ENCODE measurements around the gene VWA3B.

Gene VWA3B

DNA sequence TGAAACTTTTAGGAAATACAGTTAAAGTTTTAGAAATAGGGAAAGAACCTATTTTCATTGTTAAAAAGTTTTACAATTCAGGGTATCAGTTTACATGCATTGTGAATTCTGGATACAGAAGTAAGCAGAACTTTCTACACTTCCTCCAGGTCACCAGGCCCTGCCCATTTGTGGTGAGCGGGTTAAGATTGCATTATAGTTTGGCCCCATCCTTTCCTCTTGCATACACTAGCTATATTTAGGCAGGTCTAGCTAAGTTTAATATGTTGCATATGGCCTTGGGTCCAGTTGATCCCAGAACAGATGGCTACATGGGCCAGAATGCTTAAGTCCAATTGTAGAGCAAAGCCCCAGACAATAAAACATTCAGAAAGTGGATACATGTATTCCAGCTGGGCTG, 4.8 kb downstream of the VWA3B start:
- no peak for DNase-seq (ENCODE audit: low spot score)
- no peak overlapping the region for H3K4me3 ChIP-seq (ENCODE audit: low read length in 2 of 2)
- H3K27me3 ChIP-seq (ENCODE audit: control insufficient read depth in 3 of 3, insufficient read depth in 3 of 3, low read depth in 1 of 3, low read length in 3 of 3): peaks cover 5 to 24% (median 14%) of the 10 kb centered on the region in 3 experiments

DNA sequence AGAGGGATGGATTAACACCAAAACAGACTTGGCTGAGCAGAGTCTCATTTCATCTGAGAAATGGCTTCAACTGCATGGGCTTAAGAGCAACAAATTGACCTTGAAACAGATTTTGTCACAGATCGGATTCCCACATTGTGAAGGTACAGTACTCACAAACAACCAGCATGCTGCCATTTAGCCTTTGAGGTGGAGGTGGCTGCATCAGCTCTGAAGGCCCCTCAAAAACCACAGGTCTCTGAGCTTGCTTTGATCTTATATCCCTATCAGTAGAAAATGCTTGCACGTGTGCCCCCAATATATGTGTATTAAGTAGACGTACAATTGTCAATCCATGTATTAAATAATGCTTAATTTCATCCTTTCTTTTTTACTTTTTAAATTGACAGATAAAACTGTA, 6.2 kb downstream of the VWA3B start:
- Histone ChIP-seq H3K18ac (ENCODE audit: low read length) (no peak overlapping the region), H3K4me2 (ENCODE audit: insufficient read depth, low read length, poor library complexity, severe bottlenecking) (no peak overlapping the region), H3K27ac (replicated peaks; ENCODE audit: low read length) (no peak overlapping the region), H2BK5ac (ENCODE audit: low read length) (no peak overlapping the region), H3K4me1 (ENCODE audit: control insufficient read depth in 2 of 2, insufficient read depth in 1 of 2, low read depth in 1 of 2, low read length in 2 of 2) (no peaks in the 10 kb centered on the region), H3K9me3 (replicated peaks in 1 of 2; ENCODE audit: control insufficient read depth in 2 of 2, insufficient read depth in 1 of 2, low read depth in 1 of 2, low read length in 2 of 2) (no peaks in the 10 kb centered on the region), H2AFZ (ENCODE audit: low read length) (no peak overlapping the region), H3K4ac (ENCODE audit: low read length) (no peak overlapping the region), H2BK120ac (ENCODE audit: low read depth, low read length) (no peak overlapping the region), H3K14ac (ENCODE audit: low read length) (no peak overlapping the region), H3K9ac (ENCODE audit: low read depth, low read length, poor library complexity) (no peak overlapping the region), H2BK12ac (ENCODE audit: low read length) (no peak overlapping the region), H3K79me1 (ENCODE audit: low read depth, low read length) (no peaks in the 10 kb centered on the region), H2BK15ac (ENCODE audit: low read length) (no peak overlapping the region), H3K36me3 (replicated peaks in 1 of 2; ENCODE audit: control insufficient read depth in 2 of 2, insufficient read depth in 2 of 2, low read length in 2 of 2) (no peaks in the 10 kb centered on the region), H3K27me3 (ENCODE audit: control insufficient read depth in 3 of 3, insufficient read depth in 3 of 3, low read depth in 1 of 3, low read length in 3 of 3) (peaks cover 0 to 10% (median 3%) of the 10 kb centered on the region in 3 experiments), H2AK5ac (ENCODE audit: low read depth, low read length) (no peak overlapping the region), H3K23ac (ENCODE audit: low read depth, low read length, poor library complexity) (no peak overlapping the region), H4K91ac (ENCODE audit: low read depth, low read length, poor library complexity) (no peak overlapping the region), H3K4me3 (ENCODE audit: low read length in 2 of 2) (no peak overlapping the region), H4K8ac (ENCODE audit: low read depth, low read length) (no peak overlapping the region)
- DNase-seq (ENCODE audit: low spot score): no peak
- no CpG with 5 or more reads among the region's 3 CpGs for WGBS, 2 donors (ENCODE audit: extremely low coverage in 2 of 2, insufficient read length in 2 of 2, insufficient replicate concordance in 1 of 2)

More for the DNA sequence above, 4.8 kb downstream of the VWA3B start:
- Histone ChIP-seq H2BK15ac (ENCODE audit: low read length) (no peak overlapping the region), H3K9me3 (replicated peaks in 1 of 2; ENCODE audit: control insufficient read depth in 2 of 2, insufficient read depth in 1 of 2, low read depth in 1 of 2, low read length in 2 of 2) (peaks cover 0 to 5% of the 10 kb centered on the region in 2 donors), H3K4me1 (ENCODE audit: control insufficient read depth in 2 of 2, insufficient read depth in 1 of 2, low read depth in 1 of 2, low read length in 2 of 2) (no peaks in the 10 kb centered on the region), H2AK5ac (ENCODE audit: low read depth, low read length) (no peak overlapping the region), H2BK120ac (ENCODE audit: low read depth, low read length) (no peak overlapping the region), H2BK12ac (ENCODE audit: low read length) (no peak overlapping the region), H3K79me1 (ENCODE audit: low read depth, low read length) (no peaks in the 10 kb centered on the region), H3K4ac (ENCODE audit: low read length) (no peak overlapping the region), H3K18ac (ENCODE audit: low read length) (no peak overlapping the region), H3K4me2 (ENCODE audit: insufficient read depth, low read length, poor library complexity, severe bottlenecking) (no peak overlapping the region), H3K27ac (replicated peaks; ENCODE audit: low read length) (no peak overlapping the region), H3K36me3 (replicated peaks in 1 of 2; ENCODE audit: control insufficient read depth in 2 of 2, insufficient read depth in 2 of 2, low read length in 2 of 2) (no peaks in the 10 kb centered on the region), H3K9ac (ENCODE audit: low read depth, low read length, poor library complexity) (no peak overlapping the region), H3K23ac (ENCODE audit: low read depth, low read length, poor library complexity) (no peak overlapping the region), H4K8ac (ENCODE audit: low read depth, low read length) (no peak overlapping the region), H3K14ac (ENCODE audit: low read length) (no peak overlapping the region), H4K91ac (ENCODE audit: low read depth, low read length, poor library complexity) (no peak overlapping the region), H2AFZ (ENCODE audit: low read length) (no peak overlapping the region), H2BK5ac (ENCODE audit: low read length) (no peak overlapping the region)
- WGBS, 2 donors (ENCODE audit: extremely low coverage in 2 of 2, insufficient read length in 2 of 2, insufficient replicate concordance in 1 of 2): no CpG with 5 or more reads among the region's 1 CpG

DNA sequence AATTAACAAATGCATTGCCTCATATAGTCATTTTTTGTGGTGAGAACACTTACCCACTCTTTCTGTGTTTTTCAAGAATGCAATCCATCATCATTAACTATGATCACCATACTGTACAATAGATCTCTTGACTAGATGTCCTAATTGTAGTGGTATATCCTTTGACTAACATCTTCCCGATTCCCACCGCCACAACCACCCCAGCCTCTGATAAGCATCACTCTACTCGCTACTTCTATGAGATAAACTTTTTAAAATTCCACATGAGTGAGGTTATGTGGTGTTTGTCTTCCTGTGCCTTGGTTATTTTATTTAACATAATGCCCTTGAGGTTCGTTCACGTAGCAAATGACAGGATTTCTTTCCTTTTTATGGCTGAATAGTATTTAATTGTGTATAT, 6.6 kb downstream of the VWA3B start:
- Histone ChIP-seq H3K18ac (ENCODE audit: low read length) (no peak overlapping the region), H3K79me1 (ENCODE audit: low read depth, low read length) (no peaks in the 10 kb centered on the region), H4K8ac (ENCODE audit: low read depth, low read length) (no peak overlapping the region), H3K4me3 (ENCODE audit: low read length in 2 of 2) (no peak overlapping the region), H2BK120ac (ENCODE audit: low read depth, low read length) (no peak overlapping the region), H2AFZ (ENCODE audit: low read length) (no peak overlapping the region), H3K14ac (ENCODE audit: low read length) (no peak overlapping the region), H3K27ac (replicated peaks; ENCODE audit: low read length) (no peak overlapping the region), H2BK5ac (ENCODE audit: low read length) (no peak overlapping the region), H2BK15ac (ENCODE audit: low read length) (no peak overlapping the region), H3K27me3 (ENCODE audit: control insufficient read depth in 3 of 3, insufficient read depth in 3 of 3, low read depth in 1 of 3, low read length in 3 of 3) (peaks cover 0 to 7% (median 0%) of the 10 kb centered on the region in 3 experiments), H2BK12ac (ENCODE audit: low read length) (no peak overlapping the region), H4K91ac (ENCODE audit: low read depth, low read length, poor library complexity) (no peak overlapping the region), H3K4me2 (ENCODE audit: insufficient read depth, low read length, poor library complexity, severe bottlenecking) (no peak overlapping the region), H3K23ac (ENCODE audit: low read depth, low read length, poor library complexity) (no peak overlapping the region), H3K36me3 (replicated peaks in 1 of 2; ENCODE audit: control insufficient read depth in 2 of 2, insufficient read depth in 2 of 2, low read length in 2 of 2) (no peaks in the 10 kb centered on the region), H2AK5ac (ENCODE audit: low read depth, low read length) (no peak overlapping the region), H3K9ac (ENCODE audit: low read depth, low read length, poor library complexity) (no peak overlapping the region), H3K4ac (ENCODE audit: low read length) (no peak overlapping the region), H3K4me1 (ENCODE audit: control insufficient read depth in 2 of 2, insufficient read depth in 1 of 2, low read depth in 1 of 2, low read length in 2 of 2) (no peaks in the 10 kb centered on the region), H3K9me3 (replicated peaks in 1 of 2; ENCODE audit: control insufficient read depth in 2 of 2, insufficient read depth in 1 of 2, low read depth in 1 of 2, low read length in 2 of 2) (no peaks in the 10 kb centered on the region)
- no peak for DNase-seq (ENCODE audit: low spot score)
- no CpG with 5 or more reads among the region's 5 CpGs for WGBS, 2 donors (ENCODE audit: extremely low coverage in 2 of 2, insufficient read length in 2 of 2, insufficient replicate concordance in 1 of 2)

DNA sequence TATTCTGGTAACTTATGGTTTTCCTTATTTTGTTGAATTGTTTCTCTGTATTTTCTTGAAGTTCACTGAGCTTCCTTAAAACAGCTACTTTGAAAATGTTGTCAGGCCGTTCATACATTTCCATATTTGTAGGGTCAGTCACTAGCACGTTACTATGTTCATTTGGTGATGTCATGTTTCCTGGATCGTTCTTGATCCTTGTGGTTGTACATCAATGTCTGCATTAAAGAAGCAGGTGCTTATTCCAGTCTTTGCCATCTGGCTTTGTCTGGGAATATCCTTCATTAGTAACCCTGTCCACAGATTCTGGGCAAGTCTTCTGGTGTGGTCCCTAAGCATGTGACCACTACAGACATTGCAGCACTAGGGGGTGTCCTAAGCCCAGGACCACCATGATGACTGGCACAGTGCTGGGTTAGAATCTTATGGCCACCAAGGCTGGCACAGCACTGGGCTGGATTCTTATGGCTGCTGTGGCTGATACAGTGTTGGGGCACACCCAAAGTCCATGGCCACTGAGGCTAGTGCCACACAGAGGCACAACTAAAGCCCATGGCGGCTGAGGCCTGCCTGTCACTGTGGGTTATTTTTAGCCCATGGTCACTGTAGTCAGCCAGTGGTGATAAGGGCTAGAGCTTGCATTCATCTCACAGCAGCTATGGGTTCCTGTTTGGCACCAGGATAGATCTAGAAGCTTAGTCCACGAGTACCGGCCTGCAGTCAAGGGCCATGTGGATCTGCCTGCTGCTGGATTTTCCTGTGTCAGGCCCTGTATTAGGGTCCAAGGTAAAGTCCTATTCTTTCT, 13.2 kb downstream of the VWA3B start:
- Histone ChIP-seq H4K91ac (ENCODE audit: low read depth, low read length, poor library complexity) (no peak overlapping the region), H3K9ac (ENCODE audit: low read depth, low read length, poor library complexity) (no peak overlapping the region), H3K4ac (ENCODE audit: low read length) (no peak overlapping the region), H3K14ac (ENCODE audit: low read length) (no peak overlapping the region), H3K4me1 (ENCODE audit: control insufficient read depth in 2 of 2, insufficient read depth in 1 of 2, low read depth in 1 of 2, low read length in 2 of 2) (no peaks in the 10 kb centered on the region), H3K4me2 (ENCODE audit: insufficient read depth, low read length, poor library complexity, severe bottlenecking) (no peak overlapping the region), H3K79me1 (ENCODE audit: low read depth, low read length) (no peaks in the 10 kb centered on the region), H3K23ac (ENCODE audit: low read depth, low read length, poor library complexity) (no peak overlapping the region), H4K8ac (ENCODE audit: low read depth, low read length) (no peak overlapping the region), H2BK15ac (ENCODE audit: low read length) (no peak overlapping the region), H2BK12ac (ENCODE audit: low read length) (no peak overlapping the region), H2AFZ (ENCODE audit: low read length) (no peak overlapping the region), H3K27me3 (ENCODE audit: control insufficient read depth in 3 of 3, insufficient read depth in 3 of 3, low read depth in 1 of 3, low read length in 3 of 3) (no peaks in the 10 kb centered on the region), H3K4me3 (ENCODE audit: low read length in 2 of 2) (no peak overlapping the region), H3K9me3 (replicated peaks in 1 of 2; ENCODE audit: control insufficient read depth in 2 of 2, insufficient read depth in 1 of 2, low read depth in 1 of 2, low read length in 2 of 2) (no peaks in the 10 kb centered on the region), H3K18ac (ENCODE audit: low read length) (no peak overlapping the region), H2BK120ac (ENCODE audit: low read depth, low read length) (no peak overlapping the region), H2AK5ac (ENCODE audit: low read depth, low read length) (no peak overlapping the region), H3K36me3 (replicated peaks in 1 of 2; ENCODE audit: control insufficient read depth in 2 of 2, insufficient read depth in 2 of 2, low read length in 2 of 2) (peaks cover 0 to 2% of the 10 kb centered on the region in 2 donors), H2BK5ac (ENCODE audit: low read length) (no peak overlapping the region), H3K27ac (replicated peaks; ENCODE audit: low read length) (no peak overlapping the region)
- no peak for DNase-seq (ENCODE audit: low spot score)
- no CpG with 5 or more reads among the region's 6 CpGs for WGBS, 2 donors (ENCODE audit: extremely low coverage in 2 of 2, insufficient read length in 2 of 2, insufficient replicate concordance in 1 of 2)

Data from neuronal stem cell (in vitro differentiated cells).